A549 (cell line): Measurements from ENCODE around the gene WASF2.

Source experiments
- BHLHE40 ChIP-seq: IDR thresholded peaks from 2 replicates; pipeline ENCODE4 v1.6.1; 2012; ENCODE audit warnings: low read depth, low read length, inconsistent platforms
- CTCF ChIP-seq: fragments of >200 bp; sonication (Bioruptor Twin); formaldehyde crosslinking; IDR thresholded peaks from 3 replicates; pipeline ENCODE4 v1.5.1; 2016
- POLR2A ChIP-seq: IDR thresholded peaks from 2 replicates; pipeline ENCODE4 v1.6.1; 2012; ENCODE audit warnings: mild to moderate bottlenecking, low read length
- REST ChIP-seq: fragments of 200-600 bp; sonication (generic); IDR thresholded peaks from 2 replicates; pipeline ENCODE4 v1.6.1; 2016; ENCODE audit warnings: antibody characterized with exemption, mild to moderate bottlenecking, moderate library complexity

GRCh38 chr1:27491748-27492700, 2.1 kb upstream of the WASF2 start:
- TF ChIP-seq CTCF (no peak), REST (no peak), BHLHE40 (no peak), POLR2A (no peak)
